HK-2 (cell line): ENCODE results near the gene CARD6.
"Not testable (repeated sequence)": the region's sequence is repeated elsewhere in the genome, so short reads cannot be mapped to it uniquely, and the experiment has no call there.

ENCODE experiments used
- DNase-seq: peaks from one replicate; pipeline ENCODE4 v3.0.0-alpha.2; 2018; ENCODE audit not compliant: unreplicated experiment

The CARD6 gene

DNA sequence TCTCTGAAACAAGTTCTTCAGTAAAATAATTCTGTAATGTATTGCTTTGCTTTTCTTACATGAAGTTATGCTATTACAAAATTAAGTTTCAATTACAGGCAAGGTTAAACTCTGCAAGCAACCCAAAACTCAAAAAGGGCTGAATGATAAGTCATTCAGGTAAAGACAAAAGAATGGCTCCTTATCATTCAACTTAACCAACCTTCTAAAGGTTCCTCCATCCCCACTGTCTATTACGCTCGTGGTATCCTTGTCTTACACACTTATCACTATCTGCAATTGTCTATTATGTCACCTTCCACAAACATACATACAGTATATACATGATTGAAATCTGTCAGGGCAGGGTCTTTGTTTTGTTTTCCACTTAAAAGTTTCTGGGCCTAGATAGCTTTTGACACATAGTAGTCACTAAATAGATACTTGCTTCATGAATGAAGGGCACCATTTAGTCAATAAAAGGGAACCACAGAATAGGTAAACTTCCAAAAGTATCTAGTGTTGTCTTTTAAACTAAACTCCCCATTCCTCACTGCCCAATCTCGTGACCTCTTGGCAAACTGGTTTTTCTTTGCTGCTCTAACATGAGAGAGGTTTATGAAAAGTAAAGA lies 13.0 kb upstream of the CARD6 start:
- DNase-seq, result no peak

DNA sequence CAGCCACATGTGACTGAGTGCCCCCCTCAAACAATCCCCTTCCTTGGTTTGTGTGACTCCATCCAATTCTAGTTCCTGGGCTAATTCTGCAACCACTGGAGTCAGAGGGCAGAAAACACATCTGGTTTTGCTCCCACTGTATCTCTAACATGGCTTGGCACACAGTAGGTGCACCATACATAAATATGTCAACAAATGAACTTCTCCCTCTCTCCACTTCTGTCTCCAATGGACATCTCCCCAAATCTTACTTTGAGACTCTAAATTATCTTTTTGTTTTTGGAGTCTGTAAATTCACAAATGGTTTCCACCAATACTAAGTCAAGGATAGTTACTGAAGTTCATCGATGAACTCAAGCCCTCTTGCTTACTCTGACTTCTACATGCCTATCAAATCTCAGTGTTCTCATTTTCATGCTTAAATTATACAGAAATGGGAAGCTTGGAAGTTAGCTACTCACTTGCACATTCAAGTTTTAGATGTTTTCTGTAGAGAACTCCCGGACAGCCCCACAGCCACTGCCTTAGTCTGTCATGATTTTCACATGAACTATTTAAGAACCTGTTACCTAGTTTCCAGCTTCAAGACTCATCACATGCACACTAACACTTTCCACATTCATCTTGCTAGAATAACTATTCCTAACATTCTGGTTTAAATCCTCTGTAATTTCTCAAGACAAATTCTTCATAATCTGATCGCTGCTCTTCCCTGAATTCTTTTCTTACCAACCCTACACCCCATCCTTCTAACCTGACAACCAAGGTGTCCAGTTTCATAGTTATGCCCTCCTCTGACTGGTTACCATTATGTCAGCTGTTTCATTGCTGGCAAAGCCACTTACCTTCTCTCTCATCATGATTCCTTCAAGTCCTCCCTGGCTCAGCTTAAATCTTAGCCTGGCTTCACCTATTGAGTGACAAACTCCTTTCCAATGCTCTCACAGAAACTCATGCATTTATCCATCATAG lies 12.2 kb upstream of the CARD6 start:
- DNase-seq, result no peak

DNA sequence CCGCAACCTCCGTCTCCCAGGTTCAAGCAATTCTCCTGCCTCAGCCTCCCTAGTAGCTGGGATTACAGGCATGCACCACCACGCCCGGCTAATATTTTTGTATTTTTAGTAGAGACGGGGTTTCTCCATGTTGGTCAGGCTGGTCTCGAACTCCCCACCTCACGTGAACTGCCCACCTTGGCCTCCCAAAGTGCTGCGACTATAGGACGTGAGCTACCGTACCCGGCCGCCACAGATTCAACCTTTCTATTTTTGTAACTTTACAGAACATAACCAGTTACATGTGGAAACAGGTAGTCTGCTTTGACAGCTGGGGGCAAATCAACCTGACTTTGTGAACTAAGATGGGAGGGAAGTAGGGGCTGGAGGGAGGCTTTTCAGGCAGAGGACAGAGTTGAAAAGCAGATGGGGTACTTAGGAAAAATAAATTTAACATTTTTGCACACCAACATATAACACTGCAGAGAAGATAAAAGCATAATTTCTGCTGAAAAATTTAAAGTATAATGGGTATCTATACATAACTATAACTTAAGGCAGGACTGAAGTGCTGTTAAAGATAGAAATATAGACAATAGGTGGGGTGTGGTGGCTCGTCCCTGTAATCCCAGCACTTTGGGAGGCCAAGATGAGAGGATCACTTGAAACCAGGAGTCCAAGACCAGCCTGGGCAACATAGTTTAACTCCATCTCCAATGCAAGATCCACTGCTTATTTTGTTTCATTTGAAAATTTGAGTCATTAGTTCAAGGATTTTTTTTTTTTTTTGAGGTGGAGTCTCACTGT lies 11.2 kb upstream of the CARD6 start:
- no peak for DNase-seq

GRCh38 chr5:40831346-40832210 lies 9.6 kb upstream of the CARD6 start:
- no peak for DNase-seq

DNA sequence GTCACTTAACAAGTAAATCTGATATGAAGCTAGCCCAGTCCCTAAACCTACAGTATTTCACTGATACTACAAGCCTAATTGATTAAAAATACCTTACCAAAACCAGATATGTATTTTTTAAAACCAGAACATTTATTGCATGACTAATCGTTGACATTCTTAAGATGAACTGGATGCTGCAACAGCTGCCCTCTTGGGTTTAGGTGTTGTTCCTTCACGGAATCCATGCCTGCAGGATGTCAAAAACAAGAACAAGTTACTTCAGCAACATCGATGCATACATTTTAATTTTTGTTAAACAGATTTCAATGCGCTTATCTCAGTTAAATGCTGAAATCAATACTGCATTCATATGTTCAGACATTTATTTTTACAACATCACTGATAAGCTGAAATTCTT lies 8.8 kb upstream of the CARD6 start:
- no peak for DNase-seq

GRCh38 chr5:40833712-40834229 lies 7.4 kb upstream of the CARD6 start:
- no peak for DNase-seq

DNA sequence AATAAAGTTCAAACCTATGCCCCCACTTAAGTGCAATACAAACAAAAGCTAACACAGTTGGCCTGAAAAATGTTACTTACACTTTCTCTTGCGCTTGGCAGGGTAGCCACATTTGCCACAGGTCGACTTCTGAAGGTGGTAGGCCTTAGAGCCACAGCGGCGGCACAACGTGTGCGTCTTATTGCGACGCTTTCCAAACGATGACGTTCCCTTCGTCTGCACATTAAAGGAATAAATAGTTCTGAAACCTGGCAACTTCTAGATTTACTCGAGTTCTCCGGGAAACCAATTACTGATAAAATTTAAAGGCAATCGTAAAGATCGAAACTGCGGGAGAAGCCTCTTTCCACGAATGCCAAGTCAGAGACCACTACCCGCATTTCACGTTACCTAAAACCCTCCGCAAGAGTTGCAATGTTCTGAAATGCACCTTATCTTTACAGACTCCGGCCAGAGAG lies 6.7 kb upstream of the CARD6 start:
- DNase-seq, result peak; percentile 13

- peak; percentile 94 for DNase-seq
Observed at GRCh38 chr5:40834849-40835787, 6.0 kb upstream of the CARD6 start, which contains the start of gene RPL37. TSS of gene RPL37 (minus strand) at chr5:40835222. CDS start at chr5:40835185, 37 bp downstream.

DNA sequence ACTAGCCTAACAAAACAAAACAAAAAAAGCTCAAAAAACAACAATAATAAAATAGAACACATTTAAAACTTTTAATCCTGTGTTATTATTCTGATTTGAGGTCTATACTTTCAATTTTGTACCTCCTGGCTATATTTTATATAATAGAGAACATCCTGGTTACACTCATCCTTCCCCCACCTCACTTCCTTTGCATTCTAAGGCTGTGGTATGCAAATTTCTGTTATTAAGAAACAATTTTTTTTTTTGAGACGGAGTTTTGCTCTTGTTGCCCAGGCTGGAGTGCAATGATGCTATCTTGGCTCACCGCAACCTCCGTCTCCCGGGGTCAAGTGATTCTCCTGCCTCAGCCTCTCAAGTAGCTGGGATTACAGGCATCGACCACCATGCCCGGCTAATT lies 3.1 kb upstream of the CARD6 start:
- no peak for DNase-seq

GRCh38 chr5:40842351-40842750 lies 1.2 kb downstream of the CARD6 start:
- DNase-seq, result no peak

- no peak for DNase-seq
Observed at GRCh38 chr5:40844565-40844964, 3.4 kb downstream of the CARD6 start.

- no peak for DNase-seq
Observed at GRCh38 chr5:40846371-40846770, 5.2 kb downstream of the CARD6 start.

DNA sequence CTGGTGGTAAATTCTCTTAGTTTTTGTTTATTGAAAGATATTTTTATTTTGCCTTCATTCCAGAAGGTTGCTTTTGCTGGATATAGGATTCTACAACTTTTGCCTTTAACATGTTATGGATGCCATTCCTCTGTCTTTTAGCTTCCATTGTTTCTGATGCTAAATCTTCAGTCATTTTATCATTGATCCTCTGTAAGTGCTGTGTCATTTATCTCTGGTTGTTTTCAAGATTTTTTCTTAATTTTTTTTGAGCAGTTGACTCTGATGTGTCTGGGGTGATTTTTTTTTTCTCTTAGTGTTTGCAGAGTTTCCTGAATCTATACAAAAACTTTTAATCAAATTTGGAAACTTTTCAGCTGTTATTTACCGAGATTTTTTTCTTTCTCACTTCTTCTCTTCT lies 6.4 kb downstream of the CARD6 start:
- no peak for DNase-seq

- DNase-seq, result no peak
Observed at GRCh38 chr5:40853632-40854192, 12.5 kb downstream of the CARD6 start.

GRCh38 chr5:40860711-40861110 lies 19.5 kb downstream of the CARD6 start:
- no peak for DNase-seq

- not testable (repeated sequence) for DNase-seq
Observed at GRCh38 chr5:40865004-40865403, 23.8 kb downstream of the CARD6 start.

DNA sequence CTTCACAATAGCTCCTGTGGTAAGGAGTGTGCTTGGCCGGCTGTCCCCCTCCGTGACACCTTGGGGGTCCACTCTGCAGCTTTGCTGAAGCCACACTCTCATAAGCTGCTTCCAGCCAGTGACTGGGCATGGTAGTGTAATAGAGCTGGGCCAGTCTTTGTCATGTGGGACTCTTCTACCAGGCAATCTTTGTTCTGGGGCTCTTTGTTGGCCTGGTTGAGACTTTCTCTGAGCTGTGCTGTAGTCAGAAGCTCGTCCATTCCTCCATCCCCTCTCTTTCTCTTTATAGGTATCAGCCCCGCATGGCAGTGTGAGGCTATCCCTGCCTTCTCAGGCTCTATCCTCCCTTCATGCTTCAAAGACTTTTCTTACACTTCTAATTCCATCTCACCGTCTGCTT lies 25.7 kb downstream of the CARD6 start:
- no peak for DNase-seq

GRCh38 chr5:40869384-40869783 lies 28.2 kb downstream of the CARD6 start:
- DNase-seq, result no peak

GRCh38 chr5:40871177-40871576 lies 30.0 kb downstream of the CARD6 start:
- DNase-seq, result no peak
